Fibroblast of mammary gland (primary cell): Measurements from ENCODE around the gene RPUSD1.

Source experiments
- DNase-seq: peaks from one replicate; pipeline ENCODE4 v3.0.0-alpha.2; 2010; ENCODE audit warnings: low read depth
- H3K4me3 ChIP-seq: 2 replicates; pipeline ENCODE4 v1.5.1; 2011; ENCODE audit warnings: low read depth, mild to moderate bottlenecking, low read length, moderate library complexity; ENCODE audit not compliant: control insufficient read depth
- CTCF ChIP-seq: conservative IDR thresholded peaks from 2 replicates; pipeline ENCODE4 v1.5.1; 2011; ENCODE audit warnings: low read depth, low read length, inconsistent platforms; ENCODE audit not compliant: control insufficient read depth, insufficient read depth

Gene RPUSD1

GRCh38 chr16:783404-784161, 4.6 kb downstream of the RPUSD1 start:
- no peak overlapping the region for H3K4me3 ChIP-seq
- no peak for TF ChIP-seq CTCF
- DNase-seq, result peak; percentile 24

GRCh38 chr16:782766-783403, 5.3 kb downstream of the RPUSD1 start:
- TF ChIP-seq CTCF, result no peak
- no peak for DNase-seq
- no peak overlapping the region for H3K4me3 ChIP-seq

GRCh38 chr16:782258-782657, 5.9 kb downstream of the RPUSD1 start:
- H3K4me3 ChIP-seq, result no peak overlapping the region
- TF ChIP-seq CTCF, result no peak
- DNase-seq, result no peak

GRCh38 chr16:781346-782010, 6.7 kb downstream of the RPUSD1 start:
- H3K4me3 ChIP-seq, result no peak overlapping the region
- TF ChIP-seq CTCF, result no peak
- no peak for DNase-seq

- DNase-seq, result no peak
- TF ChIP-seq CTCF, result no peak
- H3K4me3 ChIP-seq, result no peak overlapping the region
These were observed 7.9 kb downstream of the RPUSD1 start for GRCh38 chr16:780296-780695.

GRCh38 chr16:779561-779960, 8.6 kb downstream of the RPUSD1 start:
- TF ChIP-seq CTCF, result no peak
- no peak for DNase-seq
- H3K4me3 ChIP-seq, result no peak overlapping the region
